Endothelial cell of umbilical vein (primary cell): ENCODE data around the gene IFITM2.

Experiments used
- CTCF ChIP-seq, 2 donors: IDR thresholded peaks; 1 replicate in 1 of 2; 2 replicates in 1 of 2; pipeline ENCODE4 v1.5.1; 2011; ENCODE audit warnings: low read length in 2 of 2, mild to moderate bottlenecking in 2 of 2, moderate library complexity in 2 of 2, control low read depth in 1 of 2, inconsistent platforms in 1 of 2, low read depth in 1 of 2; ENCODE audit not compliant: insufficient read depth in 1 of 2; ENCODE audit errors: extremely low read depth in 1 of 2
- EZH2 ChIP-seq: IDR thresholded peaks from 2 replicates; pipeline ENCODE4 v1.6.1; 2012; ENCODE audit warnings: borderline replicate concordance, low read depth, mild to moderate bottlenecking, moderate library complexity, low read length, inconsistent platforms; ENCODE audit not compliant: severe bottlenecking
- FOS ChIP-seq: IDR thresholded peaks from 2 replicates; pipeline ENCODE4 v1.6.1; 2011; ENCODE audit warnings: mild to moderate bottlenecking, low read length, moderate library complexity, borderline replicate concordance; ENCODE audit not compliant: insufficient read depth
- GATA2 ChIP-seq: IDR thresholded peaks from 2 replicates; pipeline ENCODE4 v1.7.0; 2011; ENCODE audit warnings: low read depth, mild to moderate bottlenecking, moderate library complexity, mixed read lengths, low read length; ENCODE audit not compliant: insufficient read length, insufficient read depth
- JUN ChIP-seq: IDR thresholded peaks from 2 replicates; pipeline ENCODE4 v1.6.1; 2011; ENCODE audit warnings: borderline replicate concordance, low read depth; ENCODE audit not compliant: insufficient read length, insufficient read depth
- MAX ChIP-seq: IDR thresholded peaks from 2 replicates; pipeline ENCODE4 v1.6.1; 2011; ENCODE audit not compliant: insufficient read depth, insufficient read length
- MYC ChIP-seq: IDR thresholded peaks from one replicate; pipeline ENCODE4 v1.6.1; 2011; ENCODE audit warnings: mild to moderate bottlenecking, low read depth, low read length
- POLR2A ChIP-seq: IDR thresholded peaks from 2 replicates; pipeline ENCODE4 v1.6.1; 2012; ENCODE audit warnings: low read depth, mild to moderate bottlenecking, control low read depth, low read length
- POLR2AphosphoS5 ChIP-seq: IDR thresholded peaks from 2 replicates; pipeline ENCODE4 v1.6.1; 2012; ENCODE audit warnings: low read depth, mild to moderate bottlenecking, control low read depth, low read length, moderate library complexity; ENCODE audit not compliant: insufficient read depth

DNA sequence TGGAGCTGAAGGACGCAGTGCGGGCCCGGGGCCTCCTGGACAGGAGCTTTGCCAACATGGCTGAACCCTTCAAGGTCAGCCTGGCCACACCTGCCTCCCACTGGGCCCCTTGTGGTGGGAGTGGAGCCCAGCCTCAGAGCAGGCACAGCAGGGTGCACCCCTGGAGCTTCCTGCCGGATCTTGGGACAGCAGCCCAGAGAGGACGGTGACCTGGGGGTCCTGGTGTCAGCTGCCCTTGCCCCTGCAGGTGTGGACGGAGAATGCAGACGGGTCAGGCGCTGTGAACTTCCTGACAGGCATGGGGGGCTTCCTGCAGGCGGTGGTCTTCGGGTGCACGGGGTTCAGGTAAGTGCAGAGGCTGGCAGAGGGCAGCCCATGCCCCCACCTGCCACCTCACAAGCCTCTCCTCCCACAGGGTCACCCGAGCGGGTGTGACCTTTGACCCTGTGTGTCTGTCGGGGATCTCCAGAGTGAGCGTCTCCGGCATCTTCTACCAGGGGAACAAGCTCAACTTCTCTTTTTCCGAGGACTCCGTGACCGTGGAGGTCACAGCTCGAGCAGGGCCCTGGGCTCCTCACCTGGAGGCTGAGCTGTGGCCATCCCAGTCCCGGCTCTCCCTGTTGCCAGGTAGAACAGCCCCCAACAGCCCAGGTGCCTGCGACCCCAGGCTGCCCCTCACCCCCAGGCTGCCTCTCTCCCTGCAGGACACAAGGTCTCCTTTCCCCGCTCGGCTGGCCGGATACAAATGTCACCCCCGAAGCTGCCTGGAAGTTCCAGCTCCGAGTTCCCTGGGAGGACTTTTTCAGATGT, 13.6 kb upstream of the IFITM2 start:
- TF ChIP-seq EZH2 (no peak), CTCF (IDR thresholded peaks at IDR 0.05; ENCODE audit: extremely low read depth in 1 of 2, insufficient read depth in 1 of 2, low read depth in 1 of 2, low read length in 2 of 2) (no peak), GATA2 (no peak), FOS (no peak), MYC (no peak), POLR2A (no peak), JUN (no peak), MAX (no peak), POLR2AphosphoS5 (no peak)
